H9 (cell line): ENCODE data around the gene ELF2. TPM values are rescaled to one million over a fixed set of nuclear protein-coding genes. Genes with fewer than 3 reads are reported as not detected.

Source experiments
- DNase-seq: peaks from one replicate; pipeline ENCODE4 v3.0.0-alpha.2; 2017
- H2AFZ ChIP-seq: one replicate; pipeline ENCODE4 v1.6.1; 2013; ENCODE audit warnings: mild to moderate bottlenecking, low read length, control low read depth, moderate library complexity
- H2AK5ac ChIP-seq: 2 replicates; pipeline ENCODE4 v1.6.1; 2013; ENCODE audit warnings: low read length, control low read depth, mixed read lengths; ENCODE audit not compliant: insufficient read length
- H2BK120ac ChIP-seq: one replicate; pipeline ENCODE4 v1.6.1; 2013; ENCODE audit warnings: low read depth, mild to moderate bottlenecking, low read length, control low read depth, inconsistent platforms; ENCODE audit not compliant: poor library complexity, severe bottlenecking
- H2BK12ac ChIP-seq: 2 replicates; pipeline ENCODE4 v1.6.1; 2013; ENCODE audit warnings: low read length, control low read depth, mixed read lengths, low read depth; ENCODE audit not compliant: insufficient read length
- H2BK15ac ChIP-seq: 2 replicates; pipeline ENCODE4 v1.6.1; 2013; ENCODE audit warnings: low read depth, low read length, control low read depth
- H2BK20ac ChIP-seq: one replicate; pipeline ENCODE4 v1.6.1; 2013; ENCODE audit warnings: low read depth, mild to moderate bottlenecking, low read length, control low read depth, inconsistent platforms; ENCODE audit not compliant: poor library complexity, severe bottlenecking
- H2BK5ac ChIP-seq: 2 replicates; pipeline ENCODE4 v1.6.1; 2013; ENCODE audit warnings: low read length, control low read depth, mixed read lengths; ENCODE audit not compliant: insufficient read length
- H3K14ac ChIP-seq: 2 replicates; pipeline ENCODE4 v1.6.1; 2013; ENCODE audit warnings: low read length, control low read depth; ENCODE audit not compliant: insufficient read depth
- H3K18ac ChIP-seq: 2 replicates; pipeline ENCODE4 v1.6.1; 2013; ENCODE audit warnings: low read depth, mild to moderate bottlenecking, mixed read lengths, low read length, control low read depth; ENCODE audit not compliant: insufficient read length
- H3K23ac ChIP-seq: 2 replicates; pipeline ENCODE4 v1.6.1; 2013; ENCODE audit warnings: low read length, control low read depth, mixed read lengths, low read depth; ENCODE audit not compliant: insufficient read length
- H3K23me2 ChIP-seq: 2 replicates; pipeline ENCODE4 v1.6.1; 2013; ENCODE audit warnings: low read depth, mild to moderate bottlenecking, mixed read lengths, low read length, control low read depth; ENCODE audit not compliant: insufficient read length, poor library complexity, severe bottlenecking
- H3K27ac ChIP-seq: 2 replicates; pipeline ENCODE4 v1.5.1; 2013; ENCODE audit warnings: low read length, control low read depth, mixed read lengths, low read depth; ENCODE audit not compliant: insufficient read length
- H3K27me3 ChIP-seq: 2 replicates; pipeline ENCODE4 v1.6.1; 2013; ENCODE audit warnings: low read length, control low read depth, inconsistent platforms; ENCODE audit not compliant: insufficient read depth
- H3K4ac ChIP-seq: 2 replicates; pipeline ENCODE4 v1.6.1; 2013; ENCODE audit warnings: low read depth, mild to moderate bottlenecking, control low read depth, inconsistent platforms, low read length, moderate library complexity
- H3K4me1 ChIP-seq: 2 replicates; pipeline ENCODE4 v1.6.1; 2013; ENCODE audit warnings: low read length, control low read depth, inconsistent platforms; ENCODE audit not compliant: insufficient read depth
- H3K4me2 ChIP-seq: 2 replicates; pipeline ENCODE4 v1.6.1; 2013; ENCODE audit warnings: low read length, control low read depth, mixed read lengths; ENCODE audit not compliant: insufficient read length, insufficient read depth
- H3K56ac ChIP-seq: 2 replicates; pipeline ENCODE4 v1.6.1; 2013; ENCODE audit warnings: low read depth, mild to moderate bottlenecking, mixed read lengths, low read length, control low read depth; ENCODE audit not compliant: insufficient read length
- H3K79me1 ChIP-seq: 2 replicates; pipeline ENCODE4 v1.6.1; 2013; ENCODE audit warnings: low read depth, mild to moderate bottlenecking, moderate library complexity, low read length, control low read depth, inconsistent platforms; ENCODE audit not compliant: insufficient read depth, poor library complexity, severe bottlenecking
- H3K79me2 ChIP-seq: 2 replicates; pipeline ENCODE4 v1.6.1; 2013; ENCODE audit warnings: low read length, control low read depth, inconsistent platforms; ENCODE audit not compliant: insufficient read depth
- H3K9ac ChIP-seq: 2 replicates; pipeline ENCODE4 v1.6.1; 2013; ENCODE audit warnings: low read length, control low read depth, mixed read lengths; ENCODE audit not compliant: insufficient read length; ENCODE audit errors: extremely low read depth
- H3K9me3 ChIP-seq: one replicate; pipeline ENCODE4 v1.6.1; 2013; ENCODE audit warnings: low read depth, low read length, inconsistent platforms; ENCODE audit not compliant: control insufficient read depth
- H3T11ph ChIP-seq: one replicate; pipeline ENCODE4 v1.6.1; 2013; ENCODE audit warnings: mild to moderate bottlenecking, low read length, control low read depth, inconsistent platforms
- H4K20me1 ChIP-seq: one replicate; pipeline ENCODE4 v1.6.1; 2013; ENCODE audit not compliant: control insufficient read depth, insufficient read length, insufficient read depth
- H4K5ac ChIP-seq: 2 replicates; pipeline ENCODE4 v1.6.1; 2013; ENCODE audit warnings: low read depth, mild to moderate bottlenecking, mixed read lengths, low read length, control low read depth; ENCODE audit not compliant: insufficient read length
- H4K8ac ChIP-seq: replicated peaks from 2 replicates; pipeline ENCODE4 v1.6.1; 2013; ENCODE audit warnings: low read length, control low read depth, mixed read lengths, low read depth; ENCODE audit not compliant: insufficient read length
- H4K91ac ChIP-seq: 2 replicates; pipeline ENCODE4 v1.6.1; 2013; ENCODE audit warnings: low read depth, mild to moderate bottlenecking, moderate library complexity, mixed read lengths, low read length, control low read depth; ENCODE audit not compliant: insufficient read length
- H3K27ac Mint-ChIP-seq, 3 experiments: 2 replicates in 2 of 3; 3 replicates in 1 of 3; pipeline ENCODE4 v1.8.0; 2020 to 2021; ENCODE audit warnings: mixed read lengths in 3 of 3, mild to moderate bottlenecking in 1 of 3, moderate library complexity in 1 of 3
- H3K27me3 Mint-ChIP-seq: 2 replicates; pipeline ENCODE4 v1.8.0; 2021; ENCODE audit warnings: low read depth, mild to moderate bottlenecking, moderate library complexity, mixed read lengths
- H3K36me3 Mint-ChIP-seq, 3 experiments: 2 replicates in 2 of 3; 3 replicates in 1 of 3; pipeline ENCODE4 v1.8.0; 2020 to 2021; ENCODE audit warnings: low read depth in 3 of 3, mixed read lengths in 3 of 3; ENCODE audit not compliant: insufficient read depth in 1 of 3
- H3K4me1 Mint-ChIP-seq, 2 experiments: 2 replicates each; pipeline ENCODE4 v1.8.0; 2020; ENCODE audit warnings: mixed read lengths in 2 of 2
- H3K4me3 Mint-ChIP-seq, 2 experiments: 2 replicates in 1 of 2; 3 replicates in 1 of 2; pipeline ENCODE4 v1.8.0; 2020 to 2021; ENCODE audit warnings: mild to moderate bottlenecking in 2 of 2, mixed read lengths in 2 of 2, moderate library complexity in 1 of 2
- H3K9me3 Mint-ChIP-seq, 2 experiments: 2 replicates in 1 of 2; 3 replicates in 1 of 2; pipeline ENCODE4 v1.8.0; 2020; ENCODE audit warnings: mild to moderate bottlenecking in 2 of 2, mixed read lengths in 2 of 2, moderate library complexity in 1 of 2
- WGBS: extraction: QIAGEN DNeasy Blood & Tissue Kit; methylation state at CpG from one replicate; pipeline ENCODE4 v1.1.7; 2013; ENCODE audit warnings: missing lambda C conversion rate, low lambda C conversion rate, mixed read lengths; ENCODE audit not compliant: insufficient read length; ENCODE audit errors: extremely low coverage; 5-methylcytosine and 5-hydroxymethylcytosine counted together
- total RNA-seq: library from RNA; stranded (reverse); gene quantifications from 2 replicates; pipeline ENCODE4 v1.2.1, GENCODE V29; 2021
- TF ChIP-seq, protein P1 (sequence below): fragments of 200-600 bp; sonication (generic); conservative IDR thresholded peaks from 3 replicates; pipeline ENCODE4 v1.8.0; 2021; ENCODE audit warnings: antibody characterized with exemption, mild to moderate bottlenecking

ELF2 gene
- total RNA-seq, 1 experiment from 2014 or later = 49.6 TPM

DNA sequence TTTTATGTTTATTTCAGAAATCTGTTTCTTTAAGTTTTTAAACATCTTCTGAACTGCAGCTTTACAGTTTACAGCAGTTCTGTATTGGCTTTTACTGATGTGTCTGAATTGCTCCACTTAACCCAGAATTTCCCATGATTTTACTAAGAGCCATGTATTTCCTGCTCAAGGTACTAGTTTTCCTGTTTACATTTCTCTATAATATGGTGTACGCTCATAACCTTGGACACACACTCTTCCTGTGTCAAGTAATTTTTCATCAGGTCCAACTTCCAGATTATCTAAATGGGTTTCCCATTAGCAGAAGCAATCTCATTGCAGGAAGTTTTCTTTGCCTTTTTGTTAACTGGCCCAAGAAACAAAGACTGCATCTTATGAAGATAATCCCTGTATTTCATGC lies 12.3 kb downstream of the ELF2 start:
- H4K91ac ChIP-seq = no peak overlapping the region
- no peak overlapping the region for H4K5ac ChIP-seq
- H3K18ac ChIP-seq = no peak overlapping the region
- H3K79me2 ChIP-seq = peaks cover 22% of the 10 kb centered on the region; the same call in 1 of the 2 replicates
- H2BK20ac ChIP-seq = no peak overlapping the region
- H3K9ac ChIP-seq = no peak overlapping the region
- no peak overlapping the region for H3K4me3 Mint-ChIP-seq
- H3K56ac ChIP-seq = no peak overlapping the region
- WGBS = no CpG with 5 or more reads among the region's 1 CpG
- no peak overlapping the region for H3K14ac ChIP-seq
- H3K23me2 ChIP-seq = no peaks in the 10 kb centered on the region
- no peak overlapping the region for H3T11ph ChIP-seq
- H3K36me3 Mint-ChIP-seq = peaks cover 0 to 2% (median 0%) of the 10 kb centered on the region in 3 experiments; a peak in 1 of 7 replicates
- H3K79me1 ChIP-seq = peaks cover 7% of the 10 kb centered on the region
- peaks cover 48 to 58% of the 10 kb centered on the region in 2 experiments for H3K4me1 Mint-ChIP-seq
- no peaks in the 10 kb centered on the region for H3K27me3 ChIP-seq
- H2BK120ac ChIP-seq = no peak overlapping the region
- no peak overlapping the region for H3K4me2 ChIP-seq
- no peaks in the 10 kb centered on the region for H3K27me3 Mint-ChIP-seq
- H4K8ac ChIP-seq = no peak overlapping the region
- peaks cover 5% of the 10 kb centered on the region; the same call in 1 of the 2 replicates for H3K4me1 ChIP-seq
- H3K23ac ChIP-seq = no peak overlapping the region
- DNase-seq = no peak
- H3K9me3 Mint-ChIP-seq = no peaks in the 10 kb centered on the region
- H4K20me1 ChIP-seq = no peaks in the 10 kb centered on the region
- H2BK15ac ChIP-seq = no peak overlapping the region
- TF ChIP-seq, protein P1, sequence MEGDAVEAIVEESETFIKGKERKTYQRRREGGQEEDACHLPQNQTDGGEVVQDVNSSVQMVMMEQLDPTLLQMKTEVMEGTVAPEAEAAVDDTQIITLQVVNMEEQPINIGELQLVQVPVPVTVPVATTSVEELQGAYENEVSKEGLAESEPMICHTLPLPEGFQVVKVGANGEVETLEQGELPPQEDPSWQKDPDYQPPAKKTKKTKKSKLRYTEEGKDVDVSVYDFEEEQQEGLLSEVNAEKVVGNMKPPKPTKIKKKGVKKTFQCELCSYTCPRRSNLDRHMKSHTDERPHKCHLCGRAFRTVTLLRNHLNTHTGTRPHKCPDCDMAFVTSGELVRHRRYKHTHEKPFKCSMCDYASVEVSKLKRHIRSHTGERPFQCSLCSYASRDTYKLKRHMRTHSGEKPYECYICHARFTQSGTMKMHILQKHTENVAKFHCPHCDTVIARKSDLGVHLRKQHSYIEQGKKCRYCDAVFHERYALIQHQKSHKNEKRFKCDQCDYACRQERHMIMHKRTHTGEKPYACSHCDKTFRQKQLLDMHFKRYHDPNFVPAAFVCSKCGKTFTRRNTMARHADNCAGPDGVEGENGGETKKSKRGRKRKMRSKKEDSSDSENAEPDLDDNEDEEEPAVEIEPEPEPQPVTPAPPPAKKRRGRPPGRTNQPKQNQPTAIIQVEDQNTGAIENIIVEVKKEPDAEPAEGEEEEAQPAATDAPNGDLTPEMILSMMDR = no peak
- H3K27ac Mint-ChIP-seq = peak overlapping the region; percentile 25 to 79 (median 62); a peak in 4 of 7 replicates
- no peak overlapping the region for H2BK12ac ChIP-seq
- H3K27ac ChIP-seq = no peak overlapping the region
- H2AK5ac ChIP-seq = no peak overlapping the region
- no peak overlapping the region for H2AFZ ChIP-seq
- no peak overlapping the region for H2BK5ac ChIP-seq
- H3K4ac ChIP-seq = no peak overlapping the region
- no peaks in the 10 kb centered on the region for H3K9me3 ChIP-seq
